ENCODE measurements around the gene INPP5D.

DNA sequence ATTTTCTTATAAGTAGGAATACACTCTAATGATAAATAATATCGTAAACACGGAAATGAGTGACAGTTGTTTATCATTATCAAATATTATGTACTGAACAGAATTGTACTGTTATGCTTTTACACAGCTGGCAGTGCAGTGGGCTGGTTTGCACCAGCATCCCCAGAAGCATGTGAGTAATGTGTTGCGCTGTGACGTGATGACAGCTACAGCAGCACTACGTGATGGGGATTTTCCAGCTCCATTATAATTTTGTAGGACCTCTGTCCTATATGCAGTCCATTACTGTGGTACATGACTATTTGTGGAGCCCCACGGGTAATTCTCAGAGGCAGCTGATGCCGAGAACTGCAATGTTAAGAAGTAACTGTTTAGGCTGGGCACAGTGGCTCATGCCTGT is 114.0 kb downstream of the INPP5D start:
- TF ChIP-seq, protein P1, sequence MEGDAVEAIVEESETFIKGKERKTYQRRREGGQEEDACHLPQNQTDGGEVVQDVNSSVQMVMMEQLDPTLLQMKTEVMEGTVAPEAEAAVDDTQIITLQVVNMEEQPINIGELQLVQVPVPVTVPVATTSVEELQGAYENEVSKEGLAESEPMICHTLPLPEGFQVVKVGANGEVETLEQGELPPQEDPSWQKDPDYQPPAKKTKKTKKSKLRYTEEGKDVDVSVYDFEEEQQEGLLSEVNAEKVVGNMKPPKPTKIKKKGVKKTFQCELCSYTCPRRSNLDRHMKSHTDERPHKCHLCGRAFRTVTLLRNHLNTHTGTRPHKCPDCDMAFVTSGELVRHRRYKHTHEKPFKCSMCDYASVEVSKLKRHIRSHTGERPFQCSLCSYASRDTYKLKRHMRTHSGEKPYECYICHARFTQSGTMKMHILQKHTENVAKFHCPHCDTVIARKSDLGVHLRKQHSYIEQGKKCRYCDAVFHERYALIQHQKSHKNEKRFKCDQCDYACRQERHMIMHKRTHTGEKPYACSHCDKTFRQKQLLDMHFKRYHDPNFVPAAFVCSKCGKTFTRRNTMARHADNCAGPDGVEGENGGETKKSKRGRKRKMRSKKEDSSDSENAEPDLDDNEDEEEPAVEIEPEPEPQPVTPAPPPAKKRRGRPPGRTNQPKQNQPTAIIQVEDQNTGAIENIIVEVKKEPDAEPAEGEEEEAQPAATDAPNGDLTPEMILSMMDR (IDR thresholded peaks at IDR 0.05; ENCODE audit: borderline replicate concordance, extremely low read depth, low read length, poor library complexity, severe bottlenecking), result no peak
- TF ChIP-seq EZH2 (IDR thresholded peaks at IDR 0.05; ENCODE audit: borderline replicate concordance, low read depth, low read length, severe bottlenecking), result no peak
